ENCODE measurements around the gene CEACAM1.
"Not testable (repeated sequence)": the region's sequence is repeated elsewhere in the genome, so short reads cannot be mapped to it uniquely, and the experiment has no call there.

Gene CEACAM1

GRCh38 chr19:42561512-42561911 lies 33.2 kb upstream of the CEACAM1 start:
- no peak overlapping the region for H3K4me2 ChIP-seq (ENCODE audit: low read length)
- TF ChIP-seq EZH2phosphoT487 (IDR thresholded peaks at IDR 0.05; ENCODE audit: borderline replicate concordance, low read length) (no peak), CTCF (IDR thresholded peaks at IDR 0.05; ENCODE audit: low read depth, low read length, poor library complexity, severe bottlenecking) (no peak)
- H3K79me2 ChIP-seq (ENCODE audit: control insufficient read depth, low read length), result no peaks in the 10 kb centered on the region
- no peaks in the 10 kb centered on the region for H3K36me3 ChIP-seq (ENCODE audit: control insufficient read depth, low read length)
- H3K9me3 ChIP-seq (ENCODE audit: control insufficient read depth, insufficient read depth, low read length), result no peaks in the 10 kb centered on the region
- 0 out of 2 replicates have a peak, but pooled peaks cover 8% of the 10 kb centered on the region for H3K27me3 ChIP-seq (ENCODE audit: control insufficient read depth, low read length)
- H4K20me1 ChIP-seq (ENCODE audit: control insufficient read depth, insufficient read depth, low read depth, low read length), result no peaks in the 10 kb centered on the region
- no peak overlapping the region for H3K4me3 ChIP-seq (ENCODE audit: low read length)
- no peaks in the 10 kb centered on the region for H3F3A ChIP-seq (ENCODE audit: control insufficient read depth, insufficient read depth)
- no peaks in the 10 kb centered on the region for H3K9me2 ChIP-seq (replicated peaks; ENCODE audit: control insufficient read depth, low read length)
- no peaks in the 10 kb centered on the region for H3K4me1 ChIP-seq (ENCODE audit: control insufficient read depth, low read length)
- H3K27ac ChIP-seq (ENCODE audit: low read depth, low read length), result no peak overlapping the region

- Histone ChIP-seq H3K27ac (ENCODE audit: low read depth, low read length) (no peak overlapping the region), H3F3A (ENCODE audit: control insufficient read depth, insufficient read depth) (no peaks in the 10 kb centered on the region), H3K9me3 (ENCODE audit: control insufficient read depth, insufficient read depth, low read length) (no peaks in the 10 kb centered on the region), H3K4me3 (ENCODE audit: low read length) (no peak overlapping the region), H3K9me2 (replicated peaks; ENCODE audit: control insufficient read depth, low read length) (no peaks in the 10 kb centered on the region), H3K36me3 (ENCODE audit: control insufficient read depth, low read length) (no peaks in the 10 kb centered on the region), H3K79me2 (ENCODE audit: control insufficient read depth, low read length) (no peaks in the 10 kb centered on the region), H4K20me1 (ENCODE audit: control insufficient read depth, insufficient read depth, low read depth, low read length) (no peaks in the 10 kb centered on the region), H3K27me3 (ENCODE audit: control insufficient read depth, low read length) (0 out of 2 replicates have a peak, but pooled peaks cover 11% of the 10 kb centered on the region), H3K4me1 (ENCODE audit: control insufficient read depth, low read length) (no peaks in the 10 kb centered on the region), H3K4me2 (ENCODE audit: low read length) (no peak overlapping the region)
- no peak for TF ChIP-seq CTCF (IDR thresholded peaks at IDR 0.05; ENCODE audit: low read depth, low read length, poor library complexity, severe bottlenecking)
- no peak for TF ChIP-seq EZH2phosphoT487 (IDR thresholded peaks at IDR 0.05; ENCODE audit: borderline replicate concordance, low read length)
Measured at GRCh38 chr19:42560731-42561130, 32.5 kb upstream of the CEACAM1 start.

- Histone ChIP-seq H3K4me3 (ENCODE audit: low read length) (no peak overlapping the region), H3K79me2 (ENCODE audit: control insufficient read depth, low read length) (no peaks in the 10 kb centered on the region), H3K36me3 (ENCODE audit: control insufficient read depth, low read length) (no peaks in the 10 kb centered on the region), H3K9me2 (replicated peaks; ENCODE audit: control insufficient read depth, low read length) (no peaks in the 10 kb centered on the region), H3K4me1 (ENCODE audit: control insufficient read depth, low read length) (no peaks in the 10 kb centered on the region), H3K27me3 (ENCODE audit: control insufficient read depth, low read length) (peaks cover 12% of the 10 kb centered on the region; the same call in 1 of the 2 replicates), H3F3A (ENCODE audit: control insufficient read depth, insufficient read depth) (no peaks in the 10 kb centered on the region), H4K20me1 (ENCODE audit: control insufficient read depth, insufficient read depth, low read depth, low read length) (no peaks in the 10 kb centered on the region), H3K27ac (ENCODE audit: low read depth, low read length) (no peak overlapping the region), H3K9me3 (ENCODE audit: control insufficient read depth, insufficient read depth, low read length) (no peaks in the 10 kb centered on the region), H3K4me2 (ENCODE audit: low read length) (no peak overlapping the region)
- TF ChIP-seq EZH2phosphoT487 (IDR thresholded peaks at IDR 0.05; ENCODE audit: borderline replicate concordance, low read length), result no peak
- no peak for TF ChIP-seq CTCF (IDR thresholded peaks at IDR 0.05; ENCODE audit: low read depth, low read length, poor library complexity, severe bottlenecking)
Measured at GRCh38 chr19:42558450-42559150, 30.3 kb upstream of the CEACAM1 start.

GRCh38 chr19:42557386-42557871 lies 29.1 kb upstream of the CEACAM1 start:
- H3K79me2 ChIP-seq (ENCODE audit: control insufficient read depth, low read length); H3K4me2 ChIP-seq (ENCODE audit: low read length); H3K9me3 ChIP-seq (ENCODE audit: control insufficient read depth, insufficient read depth, low read length); H3K4me1 ChIP-seq (ENCODE audit: control insufficient read depth, low read length); H3K27ac ChIP-seq (ENCODE audit: low read depth, low read length); H3K9me2 ChIP-seq (replicated peaks; ENCODE audit: control insufficient read depth, low read length); H4K20me1 ChIP-seq (ENCODE audit: control insufficient read depth, insufficient read depth, low read depth, low read length); H3F3A ChIP-seq (ENCODE audit: control insufficient read depth, insufficient read depth); H3K4me3 ChIP-seq (ENCODE audit: low read length); H3K36me3 ChIP-seq (ENCODE audit: control insufficient read depth, low read length): not testable (repeated sequence)
- peaks cover 12% of the 10 kb centered on the region; the same call in 1 of the 2 replicates for H3K27me3 ChIP-seq (ENCODE audit: control insufficient read depth, low read length)

Data from DOHH2 (cell line).